ENCODE results near the gene NIN.

DNA sequence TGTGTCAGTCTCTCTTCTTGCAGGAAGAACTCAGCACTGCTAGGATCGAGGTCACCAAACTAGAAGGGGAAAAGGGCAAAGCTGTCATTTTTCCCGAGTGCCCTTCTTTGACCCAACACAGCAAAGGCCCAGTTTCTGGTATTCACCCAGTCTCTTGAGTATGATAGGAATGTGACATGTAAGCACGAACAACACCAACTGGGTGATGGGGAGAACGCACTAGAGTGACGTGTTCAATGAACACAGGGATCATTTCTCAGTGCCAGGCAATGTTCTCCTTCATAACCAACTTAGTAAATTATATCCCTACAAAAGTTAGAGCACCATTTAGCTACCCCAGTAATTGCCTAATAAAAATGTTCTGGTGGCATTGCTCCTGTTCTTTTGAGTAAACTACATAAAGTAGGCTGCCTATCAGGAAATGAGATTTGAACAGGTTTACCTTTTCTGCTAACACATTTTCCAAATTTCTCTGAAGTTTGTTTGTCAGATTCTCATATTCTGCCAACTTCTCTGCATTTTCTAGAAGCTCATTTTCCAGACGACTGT is 64.5 kb downstream of the NIN start:
- no peak for TF ChIP-seq EZH2 (IDR thresholded peaks at IDR 0.05; ENCODE audit: borderline replicate concordance, low read depth, low read length, severe bottlenecking)
- TF ChIP-seq, protein P1, sequence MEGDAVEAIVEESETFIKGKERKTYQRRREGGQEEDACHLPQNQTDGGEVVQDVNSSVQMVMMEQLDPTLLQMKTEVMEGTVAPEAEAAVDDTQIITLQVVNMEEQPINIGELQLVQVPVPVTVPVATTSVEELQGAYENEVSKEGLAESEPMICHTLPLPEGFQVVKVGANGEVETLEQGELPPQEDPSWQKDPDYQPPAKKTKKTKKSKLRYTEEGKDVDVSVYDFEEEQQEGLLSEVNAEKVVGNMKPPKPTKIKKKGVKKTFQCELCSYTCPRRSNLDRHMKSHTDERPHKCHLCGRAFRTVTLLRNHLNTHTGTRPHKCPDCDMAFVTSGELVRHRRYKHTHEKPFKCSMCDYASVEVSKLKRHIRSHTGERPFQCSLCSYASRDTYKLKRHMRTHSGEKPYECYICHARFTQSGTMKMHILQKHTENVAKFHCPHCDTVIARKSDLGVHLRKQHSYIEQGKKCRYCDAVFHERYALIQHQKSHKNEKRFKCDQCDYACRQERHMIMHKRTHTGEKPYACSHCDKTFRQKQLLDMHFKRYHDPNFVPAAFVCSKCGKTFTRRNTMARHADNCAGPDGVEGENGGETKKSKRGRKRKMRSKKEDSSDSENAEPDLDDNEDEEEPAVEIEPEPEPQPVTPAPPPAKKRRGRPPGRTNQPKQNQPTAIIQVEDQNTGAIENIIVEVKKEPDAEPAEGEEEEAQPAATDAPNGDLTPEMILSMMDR (IDR thresholded peaks at IDR 0.05; ENCODE audit: borderline replicate concordance, extremely low read depth, low read length, poor library complexity, severe bottlenecking): no peak

Measured in DND-41 (cell line).